OCI-LY1 (cell line): ENCODE data around the gene GIPR.

Experiments used
- H2AFZ ChIP-seq: fragments of 200-600 bp; sonication (generic), shearing (Covaris generic); 2 replicates; pipeline ENCODE4 v1.6.0; 2014; ENCODE audit warnings: antibody characterized with exemption, mild to moderate bottlenecking, low read length
- H3F3A ChIP-seq: fragments of 200-600 bp; sonication (generic), shearing (Covaris generic); 2 replicates; pipeline ENCODE4 v1.6.0; 2014; ENCODE audit warnings: mild to moderate bottlenecking, antibody characterized with exemption, low read length, moderate library complexity; ENCODE audit not compliant: insufficient read depth
- H3K27ac ChIP-seq: fragments of 200-600 bp; sonication (generic); 2 replicates; pipeline ENCODE4 v1.5.1; 2014; ENCODE audit warnings: low read length, mixed run types, mild to moderate bottlenecking, low read depth; ENCODE audit not compliant: poor library complexity, severe bottlenecking
- H3K27me3 ChIP-seq: fragments of 200-600 bp; sonication (generic); 2 replicates; pipeline ENCODE4 v1.6.0; 2014; ENCODE audit warnings: antibody characterized with exemption, mild to moderate bottlenecking, low read length, moderate library complexity; ENCODE audit not compliant: insufficient read depth
- H3K36me3 ChIP-seq: fragments of 200-600 bp; sonication (generic); 2 replicates; pipeline ENCODE4 v1.6.1; 2014; ENCODE audit warnings: mild to moderate bottlenecking, antibody characterized with exemption, low read length, moderate library complexity, mixed read lengths; ENCODE audit not compliant: insufficient read depth
- H3K4me1 ChIP-seq: fragments of 200-600 bp; sonication (generic); 2 replicates; pipeline ENCODE4 v1.5.1; 2014; ENCODE audit warnings: mild to moderate bottlenecking, low read length, moderate library complexity; ENCODE audit not compliant: insufficient read depth, severe bottlenecking
- H3K4me2 ChIP-seq: fragments of 200-600 bp; sonication (generic), shearing (Covaris generic); 2 replicates; pipeline ENCODE4 v1.6.1; 2014; ENCODE audit warnings: low read length
- H3K4me3 ChIP-seq: fragments of 200-600 bp; sonication (generic); 2 replicates; pipeline ENCODE4 v1.5.1; 2014; ENCODE audit warnings: low read length, low read depth, mild to moderate bottlenecking, mixed read lengths; ENCODE audit not compliant: poor library complexity, severe bottlenecking
- H3K79me2 ChIP-seq: fragments of 200-600 bp; shearing (Covaris generic); 2 replicates; pipeline ENCODE4 v1.6.1; 2016; ENCODE audit warnings: mixed run types, low read length, mixed read lengths; ENCODE audit not compliant: insufficient read depth
- H3K9ac ChIP-seq: fragments of 200-600 bp; sonication (generic), shearing (Covaris generic); 2 replicates; pipeline ENCODE4 v1.6.1; 2014; ENCODE audit warnings: mild to moderate bottlenecking, low read length, mixed read lengths
- H3K9me2 ChIP-seq: fragments of 200-600 bp; sonication (generic), shearing (Covaris generic); 2 replicates; pipeline ENCODE4 v1.6.1; 2014; ENCODE audit warnings: low read depth, mild to moderate bottlenecking, low read length, mixed read lengths
- H3K9me3 ChIP-seq: fragments of 200-600 bp; shearing (Covaris generic); 2 replicates; pipeline ENCODE4 v1.6.1; 2014; ENCODE audit warnings: low read length, mixed read lengths
- H4K20me1 ChIP-seq: fragments of 200-600 bp; sonication (generic), shearing (Covaris generic); 2 replicates; pipeline ENCODE4 v1.6.0; 2016; ENCODE audit warnings: mild to moderate bottlenecking, low read length; ENCODE audit not compliant: insufficient read depth
- EZH2 ChIP-seq: fragments of 200-600 bp; sonication (generic), shearing (Covaris generic); IDR thresholded peaks from 2 replicates; pipeline ENCODE4 v1.8.0; 2017; ENCODE audit warnings: borderline replicate concordance, mixed run types, mild to moderate bottlenecking, antibody characterized with exemption, low read length, moderate library complexity, mixed read lengths
- TF ChIP-seq, protein P1 (sequence below): fragments of 200-600 bp; sonication (generic), shearing (Covaris generic); IDR thresholded peaks from 2 replicates; pipeline ENCODE4 v1.5.1; 2017; ENCODE audit warnings: mild to moderate bottlenecking, antibody characterized with exemption, low read length, moderate library complexity, mixed read lengths

Gene GIPR

DNA sequence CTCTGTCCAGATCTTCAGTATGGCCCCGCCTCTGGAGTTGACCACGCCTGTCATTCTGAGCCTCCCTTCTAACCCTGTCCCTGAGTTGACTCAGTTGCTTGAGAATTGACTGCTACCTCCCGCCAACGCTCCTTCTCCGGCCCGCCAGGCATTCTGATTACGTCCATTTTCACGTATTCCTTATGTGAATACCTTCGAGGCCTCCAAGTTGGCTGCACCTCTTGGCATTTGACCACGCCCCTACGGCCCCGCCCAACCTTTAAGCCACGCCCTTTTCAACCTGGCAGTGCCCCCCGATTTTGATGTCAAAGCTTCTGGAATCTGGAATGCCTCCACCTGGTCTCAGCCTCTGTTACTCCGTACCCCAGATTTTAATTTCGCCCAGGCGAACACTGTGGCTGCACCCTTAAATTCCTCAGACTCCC, 27.2 kb upstream of the GIPR start:
- Histone ChIP-seq H3K36me3 (0 out of 2 replicates have a peak, but pooled peaks cover 4% of the 10 kb centered on the region), H3K4me3 (peak overlapping the region; percentile 63), H3K9me2 (no peaks in the 10 kb centered on the region), H3K4me2 (peak overlapping the region; percentile 88), H3K9me3 (no peaks in the 10 kb centered on the region), H3F3A (0 out of 2 replicates have a peak, but pooled peaks cover 3% of the 10 kb centered on the region), H3K27ac (peak overlapping the region; percentile 96), H4K20me1 (no peaks in the 10 kb centered on the region), H3K4me1 (peaks cover 49% of the 10 kb centered on the region), H3K9ac (peak overlapping the region; percentile 11; the same call in 1 of the 2 replicates), H2AFZ (no peak overlapping the region), H3K79me2 (no peaks in the 10 kb centered on the region), H3K27me3 (no peaks in the 10 kb centered on the region)
- no peak for TF ChIP-seq EZH2
- TF ChIP-seq, protein P1, sequence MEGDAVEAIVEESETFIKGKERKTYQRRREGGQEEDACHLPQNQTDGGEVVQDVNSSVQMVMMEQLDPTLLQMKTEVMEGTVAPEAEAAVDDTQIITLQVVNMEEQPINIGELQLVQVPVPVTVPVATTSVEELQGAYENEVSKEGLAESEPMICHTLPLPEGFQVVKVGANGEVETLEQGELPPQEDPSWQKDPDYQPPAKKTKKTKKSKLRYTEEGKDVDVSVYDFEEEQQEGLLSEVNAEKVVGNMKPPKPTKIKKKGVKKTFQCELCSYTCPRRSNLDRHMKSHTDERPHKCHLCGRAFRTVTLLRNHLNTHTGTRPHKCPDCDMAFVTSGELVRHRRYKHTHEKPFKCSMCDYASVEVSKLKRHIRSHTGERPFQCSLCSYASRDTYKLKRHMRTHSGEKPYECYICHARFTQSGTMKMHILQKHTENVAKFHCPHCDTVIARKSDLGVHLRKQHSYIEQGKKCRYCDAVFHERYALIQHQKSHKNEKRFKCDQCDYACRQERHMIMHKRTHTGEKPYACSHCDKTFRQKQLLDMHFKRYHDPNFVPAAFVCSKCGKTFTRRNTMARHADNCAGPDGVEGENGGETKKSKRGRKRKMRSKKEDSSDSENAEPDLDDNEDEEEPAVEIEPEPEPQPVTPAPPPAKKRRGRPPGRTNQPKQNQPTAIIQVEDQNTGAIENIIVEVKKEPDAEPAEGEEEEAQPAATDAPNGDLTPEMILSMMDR, result no peak

DNA sequence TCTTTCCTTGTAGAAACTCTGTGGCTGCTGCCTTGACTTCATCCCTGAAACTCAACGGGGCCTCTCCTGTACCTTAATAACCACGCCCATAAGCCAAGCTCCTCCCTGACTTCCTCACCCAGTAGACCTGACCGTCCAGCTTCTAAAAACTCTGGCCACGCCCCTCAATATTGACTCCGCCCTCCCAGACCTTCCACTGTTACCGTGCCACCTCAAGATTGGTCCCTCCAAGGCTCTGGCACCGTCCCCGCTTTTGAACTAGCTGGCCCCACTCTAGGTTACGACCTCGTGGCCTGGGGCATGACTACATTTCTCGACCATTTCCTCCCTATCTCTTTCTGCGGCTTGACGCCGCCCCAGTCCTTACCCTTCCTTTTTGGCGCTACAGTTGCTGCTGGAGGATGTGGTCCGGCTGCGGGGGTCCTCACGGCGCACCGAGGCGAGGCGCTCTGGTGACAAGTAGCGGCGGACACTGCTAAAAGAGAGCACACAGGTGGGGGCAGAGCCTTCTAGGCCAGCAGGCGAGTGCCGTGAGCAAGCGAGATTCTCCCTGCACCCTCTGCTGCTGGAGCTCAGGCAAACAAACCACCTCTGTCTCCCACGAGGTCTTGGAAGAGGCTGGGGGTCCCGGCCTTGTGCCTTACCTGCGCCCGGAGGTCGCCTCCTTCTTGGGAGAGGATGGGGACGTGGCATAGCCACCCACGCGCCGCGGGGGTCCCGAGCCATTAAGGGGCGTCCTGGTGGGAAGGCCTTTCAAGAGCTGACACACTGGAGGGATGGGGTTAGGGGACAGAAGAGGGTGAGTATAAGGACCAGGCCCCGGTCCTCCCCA, 26.5 kb upstream of the GIPR start:
- Histone ChIP-seq H3K27ac (peak overlapping the region; percentile 96), H2AFZ (no peak overlapping the region)

DNA sequence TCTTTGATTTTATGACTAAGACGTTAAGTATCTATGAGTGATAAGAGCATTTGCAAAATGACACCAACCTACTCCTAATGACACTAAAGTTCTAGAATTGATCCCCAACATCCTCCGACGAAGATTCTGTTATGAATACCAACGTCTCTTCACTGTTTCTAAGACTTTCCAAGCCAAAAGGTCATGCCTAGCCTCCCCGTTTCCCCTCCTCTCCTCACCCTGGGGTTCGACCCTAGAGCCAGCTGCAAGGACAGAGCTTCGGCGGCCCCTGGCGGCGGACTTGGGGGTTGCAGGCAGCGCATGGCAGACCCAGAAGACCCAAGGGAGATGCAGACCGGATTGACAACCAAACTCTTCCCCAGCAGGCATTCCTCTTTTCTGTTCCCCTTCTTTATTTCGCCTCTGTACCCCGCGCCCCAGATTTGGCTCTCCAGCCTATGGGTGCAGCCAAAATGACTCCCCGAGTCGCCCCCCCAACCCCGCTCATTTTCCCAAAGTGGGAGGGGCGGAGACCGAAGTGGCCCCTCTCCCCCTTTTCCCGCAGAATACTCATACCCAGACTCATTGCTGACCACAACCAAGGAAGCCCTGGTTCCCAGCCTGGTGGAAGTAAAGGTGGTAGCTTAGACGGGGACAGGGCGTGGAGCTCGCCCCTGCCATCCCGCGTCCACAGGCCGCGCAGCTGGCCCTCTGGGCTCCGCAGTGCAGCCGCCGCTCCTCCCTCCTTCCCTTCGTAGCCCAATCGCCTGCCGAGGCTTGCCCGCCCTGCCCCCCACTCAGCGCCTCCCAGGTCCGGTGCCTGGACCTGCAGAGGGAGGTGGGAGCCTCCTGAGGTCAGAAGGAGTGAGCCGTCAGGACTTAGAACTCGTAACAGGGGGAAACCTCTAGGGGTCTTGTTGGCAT, 24.7 kb upstream of the GIPR start:
- H3K9me3 ChIP-seq, result no peaks in the 10 kb centered on the region
- H3F3A ChIP-seq, result 0 out of 2 replicates have a peak, but pooled peaks cover 3% of the 10 kb centered on the region
- no peaks in the 10 kb centered on the region for H3K27me3 ChIP-seq
- TF ChIP-seq EZH2, result no peak
- TF ChIP-seq, protein P1, result peak; percentile 98
- no peaks in the 10 kb centered on the region for H3K36me3 ChIP-seq
- peak overlapping the region; percentile 46 for H3K4me2 ChIP-seq
- no peaks in the 10 kb centered on the region for H3K9me2 ChIP-seq
- H3K27ac ChIP-seq, result peak overlapping the region; percentile 96
- no peaks in the 10 kb centered on the region for H4K20me1 ChIP-seq
- no peaks in the 10 kb centered on the region for H3K79me2 ChIP-seq
- no peak overlapping the region for H2AFZ ChIP-seq
- peaks cover 48% of the 10 kb centered on the region for H3K4me1 ChIP-seq
- H3K4me3 ChIP-seq, result peak overlapping the region; percentile 22
- H3K9ac ChIP-seq, result no peak overlapping the region

More for the DNA sequence above, 26.5 kb upstream of the GIPR start:
- peak overlapping the region; percentile 76 for H3K9ac ChIP-seq
- H3K4me2 ChIP-seq, result peak overlapping the region; percentile 88
- H3K4me1 ChIP-seq, result peaks cover 53% of the 10 kb centered on the region
- H4K20me1 ChIP-seq, result no peaks in the 10 kb centered on the region
- no peaks in the 10 kb centered on the region for H3K27me3 ChIP-seq
- H3K9me3 ChIP-seq, result no peaks in the 10 kb centered on the region
- TF ChIP-seq, protein P1, result no peak
- 0 out of 2 replicates have a peak, but pooled peaks cover 4% of the 10 kb centered on the region for H3K36me3 ChIP-seq
- H3K9me2 ChIP-seq, result no peaks in the 10 kb centered on the region
- no peaks in the 10 kb centered on the region for H3K79me2 ChIP-seq
- H3K4me3 ChIP-seq, result peak overlapping the region; percentile 63
- H3F3A ChIP-seq, result 0 out of 2 replicates have a peak, but pooled peaks cover 3% of the 10 kb centered on the region
